KMS-11 (cell line): ENCODE measurements around the gene ANGPTL2.

Source experiments
- H2AFZ ChIP-seq: fragments of 200-600 bp; sonication (generic); 2 replicates; pipeline ENCODE4 v1.6.1; 2016; ENCODE audit warnings: antibody characterized with exemption, mixed run types, low read depth
- H3K27ac ChIP-seq: fragments of 200-600 bp; sonication (generic); 2 replicates; pipeline ENCODE4 v1.6.1; 2016; ENCODE audit warnings: mild to moderate bottlenecking, mixed run types
- H3K27me3 ChIP-seq: fragments of 200-600 bp; sonication (generic); 2 replicates; pipeline ENCODE4 v1.6.1; 2017; ENCODE audit warnings: mild to moderate bottlenecking, low read depth, mixed run types, moderate library complexity; ENCODE audit not compliant: insufficient read depth
- H3K36me3 ChIP-seq: fragments of 200-600 bp; sonication (generic); 2 replicates; pipeline ENCODE4 v1.6.1; 2017; ENCODE audit warnings: mild to moderate bottlenecking, mixed run types; ENCODE audit not compliant: insufficient read depth
- H3K4me1 ChIP-seq: fragments of 200-600 bp; sonication (generic); 2 replicates; pipeline ENCODE4 v1.6.1; 2016; ENCODE audit warnings: mild to moderate bottlenecking, low read depth, mixed run types; ENCODE audit not compliant: poor library complexity, severe bottlenecking
- H3K4me2 ChIP-seq: fragments of 200-600 bp; sonication (generic); 2 replicates; pipeline ENCODE4 v1.7.0; 2016; ENCODE audit warnings: mild to moderate bottlenecking, mixed run types
- H3K4me3 ChIP-seq: fragments of 200-600 bp; sonication (generic); IDR thresholded peaks from 2 replicates; pipeline ENCODE4 v1.6.1; 2017; ENCODE audit warnings: low read depth, low read length, mixed read lengths; ENCODE audit not compliant: insufficient read depth
- H3K79me2 ChIP-seq: fragments of 200-600 bp; sonication (generic); 2 replicates; pipeline ENCODE4 v1.6.1; 2016; ENCODE audit warnings: low read depth, mixed run types; ENCODE audit not compliant: insufficient read depth
- H3K9ac ChIP-seq: fragments of 200-600 bp; sonication (generic); 2 replicates; pipeline ENCODE4 v1.6.1; 2016; ENCODE audit warnings: mild to moderate bottlenecking, mixed run types
- H4K20me1 ChIP-seq: fragments of 200-600 bp; sonication (generic); 2 replicates; pipeline ENCODE4 v1.6.1; 2016; ENCODE audit warnings: mild to moderate bottlenecking, mixed run types; ENCODE audit not compliant: insufficient read depth
- TF ChIP-seq, protein P1 (sequence below): fragments of 200-600 bp; sonication (generic); conservative IDR thresholded peaks from 2 replicates; pipeline ENCODE4 v1.6.1; 2017; ENCODE audit warnings: low read depth, mild to moderate bottlenecking, antibody characterized with exemption, low read length, moderate library complexity, mixed read lengths

The ANGPTL2 gene

DNA sequence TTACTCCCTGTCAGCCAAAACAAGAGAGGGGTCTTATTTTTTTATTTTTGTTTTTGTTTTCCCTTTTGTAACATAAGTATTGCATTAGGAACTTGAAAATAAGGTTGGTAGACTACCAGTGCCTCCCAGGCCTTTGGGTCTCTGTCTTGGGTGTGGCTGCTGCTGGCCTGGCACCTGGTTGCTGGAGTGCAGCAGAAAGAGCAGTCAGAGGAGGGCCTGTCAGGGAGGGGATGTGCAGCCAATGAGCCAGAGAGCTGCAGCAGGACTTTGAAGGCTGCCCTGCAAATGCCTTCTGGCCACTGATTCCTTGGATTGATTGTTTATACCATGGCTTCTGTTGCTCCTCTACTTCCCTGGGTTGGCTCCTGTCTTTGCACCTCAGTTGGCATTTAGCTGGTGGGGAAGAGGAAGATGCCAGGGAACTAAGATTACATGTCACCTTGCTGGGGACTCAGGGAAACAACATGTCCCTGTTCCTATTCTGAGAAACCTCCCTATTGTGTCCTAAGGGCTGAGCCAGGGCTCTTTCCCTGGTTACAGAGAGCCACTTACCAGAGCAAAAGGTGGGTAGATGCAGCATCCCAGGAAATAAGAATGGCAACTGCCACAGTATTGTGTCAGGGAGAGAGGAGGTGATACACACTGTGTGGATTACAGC is 66.6 kb downstream of the ANGPTL2 start:
- Histone ChIP-seq H3K4me2 (no peak overlapping the region), H4K20me1 (no peaks in the 10 kb centered on the region), H3K36me3 (no peaks in the 10 kb centered on the region), H3K9ac (no peak overlapping the region), H3K79me2 (no peaks in the 10 kb centered on the region), H3K27me3 (no peaks in the 10 kb centered on the region), H3K4me1 (peaks cover 23% of the 10 kb centered on the region), H3K27ac (no peak overlapping the region), H3K4me3 (no peak overlapping the region), H2AFZ (no peak overlapping the region)
- TF ChIP-seq, protein P1, sequence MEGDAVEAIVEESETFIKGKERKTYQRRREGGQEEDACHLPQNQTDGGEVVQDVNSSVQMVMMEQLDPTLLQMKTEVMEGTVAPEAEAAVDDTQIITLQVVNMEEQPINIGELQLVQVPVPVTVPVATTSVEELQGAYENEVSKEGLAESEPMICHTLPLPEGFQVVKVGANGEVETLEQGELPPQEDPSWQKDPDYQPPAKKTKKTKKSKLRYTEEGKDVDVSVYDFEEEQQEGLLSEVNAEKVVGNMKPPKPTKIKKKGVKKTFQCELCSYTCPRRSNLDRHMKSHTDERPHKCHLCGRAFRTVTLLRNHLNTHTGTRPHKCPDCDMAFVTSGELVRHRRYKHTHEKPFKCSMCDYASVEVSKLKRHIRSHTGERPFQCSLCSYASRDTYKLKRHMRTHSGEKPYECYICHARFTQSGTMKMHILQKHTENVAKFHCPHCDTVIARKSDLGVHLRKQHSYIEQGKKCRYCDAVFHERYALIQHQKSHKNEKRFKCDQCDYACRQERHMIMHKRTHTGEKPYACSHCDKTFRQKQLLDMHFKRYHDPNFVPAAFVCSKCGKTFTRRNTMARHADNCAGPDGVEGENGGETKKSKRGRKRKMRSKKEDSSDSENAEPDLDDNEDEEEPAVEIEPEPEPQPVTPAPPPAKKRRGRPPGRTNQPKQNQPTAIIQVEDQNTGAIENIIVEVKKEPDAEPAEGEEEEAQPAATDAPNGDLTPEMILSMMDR: no peak

DNA sequence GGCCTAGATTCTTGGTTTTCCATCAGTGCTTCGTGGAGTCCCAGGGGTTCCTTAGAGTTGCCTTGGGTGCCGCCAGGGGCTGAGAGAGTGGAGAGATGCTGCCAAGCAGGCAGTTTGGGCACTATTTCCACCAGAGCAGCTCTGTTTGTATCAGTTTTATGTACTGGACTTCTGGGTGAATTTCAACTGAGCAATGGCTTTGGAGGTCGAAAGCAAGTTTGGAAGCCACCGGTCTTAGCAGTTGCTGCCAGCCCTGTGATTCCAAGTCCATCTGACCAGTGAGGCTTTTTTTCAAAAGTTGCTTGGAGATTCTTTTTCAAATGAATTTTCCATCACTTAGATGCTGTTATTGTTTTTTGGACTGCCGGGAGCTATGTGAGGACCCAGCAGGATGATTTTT is 68.5 kb downstream of the ANGPTL2 start:
- no peaks in the 10 kb centered on the region for H3K79me2 ChIP-seq
- no peak overlapping the region for H3K27ac ChIP-seq
- TF ChIP-seq, protein P1: no peak

DNA sequence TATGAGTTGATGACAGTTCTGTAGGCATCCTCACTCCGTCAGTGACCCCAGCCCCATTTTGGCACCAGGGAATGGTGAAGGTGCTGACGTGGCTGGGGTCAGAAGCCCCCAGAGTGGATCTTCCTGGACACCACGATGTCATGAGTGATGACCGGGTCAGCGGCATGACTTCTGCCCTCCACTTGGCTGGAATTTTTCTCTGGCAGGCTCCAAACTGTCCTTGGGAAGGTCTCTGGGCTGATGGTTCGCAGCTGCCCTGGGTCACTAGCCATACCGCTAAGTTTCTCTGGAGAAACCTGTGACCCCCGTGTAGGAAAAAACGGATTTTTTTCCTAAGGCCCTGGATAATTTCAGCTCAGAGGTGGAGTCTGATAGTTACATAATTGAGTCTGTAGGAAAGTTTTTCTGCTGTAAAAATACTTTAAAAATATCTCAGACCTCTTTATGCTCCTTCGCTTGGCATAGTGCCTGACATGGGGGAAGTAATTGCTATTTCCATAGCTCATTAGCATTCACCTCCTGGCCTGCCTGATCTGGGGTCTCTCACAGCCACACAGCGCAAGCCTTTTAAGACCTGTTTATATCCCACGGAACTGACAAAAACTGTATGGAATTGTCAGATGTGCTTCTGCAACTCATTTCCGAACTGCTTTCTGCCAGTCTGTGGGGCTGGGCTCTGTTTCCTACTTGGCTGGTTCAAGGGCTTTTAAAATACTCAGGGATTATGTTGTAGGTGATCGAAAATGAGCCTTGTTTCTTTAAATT is 69.2 kb downstream of the ANGPTL2 start:
- H3K36me3 ChIP-seq: no peaks in the 10 kb centered on the region
- H3K4me3 ChIP-seq: no peak overlapping the region
- H3K4me1 ChIP-seq: peaks cover 23% of the 10 kb centered on the region
- no peak overlapping the region for H3K9ac ChIP-seq
- H3K79me2 ChIP-seq: no peaks in the 10 kb centered on the region
- H3K27ac ChIP-seq: no peak overlapping the region
- TF ChIP-seq, protein P1: no peak
- H4K20me1 ChIP-seq: no peaks in the 10 kb centered on the region
- H3K27me3 ChIP-seq: no peaks in the 10 kb centered on the region
- H2AFZ ChIP-seq: no peak overlapping the region
- H3K4me2 ChIP-seq: no peak overlapping the region

More for the DNA sequence above, 68.5 kb downstream of the ANGPTL2 start:
- H3K4me1 ChIP-seq: peaks cover 15% of the 10 kb centered on the region
- no peak overlapping the region for H3K4me2 ChIP-seq
- no peak overlapping the region for H3K9ac ChIP-seq
- H3K36me3 ChIP-seq: no peaks in the 10 kb centered on the region
- no peak overlapping the region for H3K4me3 ChIP-seq
- H4K20me1 ChIP-seq: no peaks in the 10 kb centered on the region
- H2AFZ ChIP-seq: no peak overlapping the region
- H3K27me3 ChIP-seq: no peaks in the 10 kb centered on the region

DNA sequence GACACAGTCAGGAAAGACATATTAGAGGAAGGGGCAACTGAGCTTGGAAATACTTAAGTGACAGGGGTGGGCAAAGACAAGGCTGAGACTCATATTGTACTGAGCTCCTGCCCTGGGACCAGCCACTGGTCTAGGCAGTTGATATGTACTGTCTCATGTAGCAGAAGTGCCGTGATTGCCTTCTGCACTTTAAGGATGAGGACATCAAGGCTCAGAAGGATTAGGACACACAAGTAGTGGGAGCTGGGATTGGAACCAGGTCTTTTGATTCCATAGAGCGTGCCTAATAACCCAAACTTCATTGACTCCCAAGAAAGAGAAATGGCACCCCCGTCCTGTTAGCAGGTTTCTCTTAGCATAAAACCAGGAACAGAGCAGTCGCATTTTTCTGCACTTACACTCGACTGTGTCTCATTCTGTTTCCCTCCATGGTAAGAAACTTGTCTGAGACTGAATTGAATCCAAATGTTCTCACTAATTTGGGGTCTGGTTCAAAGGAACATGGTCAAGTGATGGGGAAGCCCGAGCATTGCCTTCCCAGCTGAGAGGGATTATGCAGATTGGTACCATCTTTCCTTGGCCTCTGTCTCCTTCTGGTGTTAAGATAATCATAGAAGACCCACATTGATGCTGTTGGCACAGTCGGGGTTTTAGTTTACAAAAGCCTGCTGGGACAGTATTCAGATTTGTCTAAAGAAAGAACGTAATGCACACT is 70.4 kb downstream of the ANGPTL2 start:
- Histone ChIP-seq H3K36me3 (no peaks in the 10 kb centered on the region), H3K27me3 (no peaks in the 10 kb centered on the region), H3K27ac (no peak overlapping the region), H3K9ac (no peak overlapping the region), H3K79me2 (no peaks in the 10 kb centered on the region), H3K4me1 (peaks cover 35% of the 10 kb centered on the region), H2AFZ (no peak overlapping the region), H4K20me1 (no peaks in the 10 kb centered on the region), H3K4me2 (no peak overlapping the region), H3K4me3 (no peak overlapping the region)
- TF ChIP-seq, protein P1: no peak
